Upper lobe of left lung (tissue), 6 donors: Measurements from ENCODE around the gene ASIC4. TPM values are rescaled to one million over a fixed set of nuclear protein-coding genes. Genes with fewer than 3 reads are reported as not detected.

Experiments used
- ATAC-seq, 2 donors: fragments of 200-7000 bp; cut with Tn5 transposase; one replicate each; pipeline ENCODE4 v1.9.1; 2022; ENCODE audit warnings: mild to moderate bottlenecking in 2 of 2, moderate library complexity in 2 of 2; ENCODE audit not compliant: low FRiP score in 2 of 2
- DNase-seq, 2 donors: peaks; one replicate each; pipeline ENCODE4 v3.0.0-alpha.2; 2019 to 2020
- H3K27ac ChIP-seq, 4 donors: fragments of 200-600 bp; sonication (generic); one replicate each; pipeline ENCODE4 v1.5.1; 2016 to 2019
- H3K27me3 ChIP-seq, 4 donors: fragments of 200-600 bp; sonication (generic); one replicate each; pipeline ENCODE4 v1.5.1; 2017 to 2019
- H3K36me3 ChIP-seq, 4 donors: fragments of 200-600 bp; sonication (generic); one replicate each; pipeline ENCODE4 v1.5.1; 2016 to 2019
- H3K4me1 ChIP-seq, 4 donors: fragments of 200-600 bp; sonication (generic); one replicate each; pipeline ENCODE4 v1.5.1; 2018 to 2019
- H3K4me3 ChIP-seq, 4 donors: fragments of 200-600 bp; sonication (generic); one replicate each; pipeline ENCODE4 v1.5.1; 2017 to 2019; ENCODE audit warnings: mild to moderate bottlenecking in 2 of 4, moderate library complexity in 1 of 4
- H3K9me3 ChIP-seq, 4 donors: fragments of 200-600 bp; sonication (generic); one replicate each; pipeline ENCODE4 v1.5.1; 2018 to 2019
- EP300 ChIP-seq, 4 donors: sonication (generic); formaldehyde crosslinking; IDR thresholded peaks; one replicate each; pipeline ENCODE4 v1.5.1; 2017; ENCODE audit warnings: antibody characterized with exemption in 4 of 4, control low read depth in 2 of 4
- POLR2A ChIP-seq, 4 donors: fragments of 450-650 bp; IDR thresholded peaks; one replicate each; pipeline ENCODE4 v1.5.1; 2016 to 2017; ENCODE audit warnings: antibody characterized with exemption in 4 of 4, mild to moderate bottlenecking in 2 of 4
- POLR2AphosphoS5 ChIP-seq, 2 donors: sonication (generic); formaldehyde crosslinking; IDR thresholded peaks; one replicate each; pipeline ENCODE4 v1.5.1; 2017; ENCODE audit warnings: antibody characterized with exemption in 2 of 2
- WGBS, 2 donors: methylation state at CpG; one replicate each; pipeline ENCODE4 v1.1.5; 2017 to 2018; 5-methylcytosine and 5-hydroxymethylcytosine counted together
- total RNA-seq, 6 donors: library from RNA; depleted of rRNA in 4 of 6; stranded (reverse); fragments of >200 nt in 4 of 6; gene quantifications; one replicate each; pipeline versions ENCODE4 v1.1.0 to v1.2.1, GENCODE V29; 2016 to 2021
- TF ChIP-seq, protein P1 (sequence below), 6 experiments: fragments of 450-650 bp in 4 of 6; fragments of 200-600 bp in 2 of 6; sonication (generic) in 2 of 6; IDR thresholded peaks; one replicate each; pipeline ENCODE4 v1.5.1; 2016 to 2019; ENCODE audit warnings: antibody characterized with exemption in 6 of 6
- donor health status: DM: no; HTN: no; CAD: no; lungs with moderate emphysema.
- donor health status: DM: no; HTN: yes; CAD: no; lungs with severe emphysema.

The ASIC4 gene
- total RNA-seq, 6 donors from 2014 or later, result 0.20 to 0.34 (median 0.29) TPM; not detected in 3

DNA sequence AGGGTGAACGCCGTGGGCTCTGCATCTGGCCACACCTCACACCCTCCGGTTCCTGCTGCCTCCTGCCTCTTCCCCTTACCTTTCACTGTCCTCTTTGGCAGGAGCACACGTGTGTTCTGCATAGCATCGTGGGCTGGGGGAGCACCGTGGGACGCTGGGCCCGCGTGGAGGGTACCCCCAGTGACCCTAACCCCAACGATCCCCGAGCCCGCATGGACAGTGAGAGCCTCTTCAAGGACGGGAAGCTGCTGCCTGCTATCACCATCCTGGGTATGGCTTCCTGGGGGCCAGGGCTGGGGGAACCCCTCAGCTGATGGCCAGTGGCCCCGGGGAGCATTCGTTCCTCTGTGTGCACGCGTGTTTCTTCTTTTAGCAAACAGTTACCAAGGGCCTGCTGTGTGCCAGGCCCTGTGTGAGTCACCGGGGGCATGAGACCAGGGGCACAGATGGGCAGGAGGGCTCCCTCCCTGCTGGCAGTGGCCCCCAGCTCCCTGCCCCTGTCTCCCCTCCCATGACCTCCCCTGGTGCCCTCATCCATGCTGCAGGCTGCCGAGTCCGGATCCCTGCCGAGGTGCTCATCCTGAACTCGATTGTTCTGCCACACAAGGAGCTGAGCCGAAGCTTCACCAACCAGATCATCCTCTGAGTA lies 8.0 kb upstream of the ASIC4 start:
- TF ChIP-seq, protein P1, sequence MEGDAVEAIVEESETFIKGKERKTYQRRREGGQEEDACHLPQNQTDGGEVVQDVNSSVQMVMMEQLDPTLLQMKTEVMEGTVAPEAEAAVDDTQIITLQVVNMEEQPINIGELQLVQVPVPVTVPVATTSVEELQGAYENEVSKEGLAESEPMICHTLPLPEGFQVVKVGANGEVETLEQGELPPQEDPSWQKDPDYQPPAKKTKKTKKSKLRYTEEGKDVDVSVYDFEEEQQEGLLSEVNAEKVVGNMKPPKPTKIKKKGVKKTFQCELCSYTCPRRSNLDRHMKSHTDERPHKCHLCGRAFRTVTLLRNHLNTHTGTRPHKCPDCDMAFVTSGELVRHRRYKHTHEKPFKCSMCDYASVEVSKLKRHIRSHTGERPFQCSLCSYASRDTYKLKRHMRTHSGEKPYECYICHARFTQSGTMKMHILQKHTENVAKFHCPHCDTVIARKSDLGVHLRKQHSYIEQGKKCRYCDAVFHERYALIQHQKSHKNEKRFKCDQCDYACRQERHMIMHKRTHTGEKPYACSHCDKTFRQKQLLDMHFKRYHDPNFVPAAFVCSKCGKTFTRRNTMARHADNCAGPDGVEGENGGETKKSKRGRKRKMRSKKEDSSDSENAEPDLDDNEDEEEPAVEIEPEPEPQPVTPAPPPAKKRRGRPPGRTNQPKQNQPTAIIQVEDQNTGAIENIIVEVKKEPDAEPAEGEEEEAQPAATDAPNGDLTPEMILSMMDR (IDR thresholded peaks at IDR 0.05), result no peak
- TF ChIP-seq EP300 (IDR thresholded peaks at IDR 0.05) (no peak), POLR2A (IDR thresholded peaks at IDR 0.05) (no peak), POLR2AphosphoS5 (IDR thresholded peaks at IDR 0.05) (no peak)
- Histone ChIP-seq H3K9me3 (no peaks in the 10 kb centered on the region), H3K27ac (no peak overlapping the region), H3K4me1 (peaks cover 15 to 25% (median 16%) of the 10 kb centered on the region in 4 donors), H3K36me3 (peaks cover 13 to 53% (median 42%) of the 10 kb centered on the region in 4 donors), H3K4me3 (no peak overlapping the region), H3K27me3 (peaks cover 0 to 25% (median 5%) of the 10 kb centered on the region in 4 donors)
- 73 to 91% methylated on average over 8 to 23 of the region's 23 CpGs for WGBS, 2 donors
- ATAC-seq (no peak), DNase-seq (peak in 1 of 2 donors; percentile 65)

DNA sequence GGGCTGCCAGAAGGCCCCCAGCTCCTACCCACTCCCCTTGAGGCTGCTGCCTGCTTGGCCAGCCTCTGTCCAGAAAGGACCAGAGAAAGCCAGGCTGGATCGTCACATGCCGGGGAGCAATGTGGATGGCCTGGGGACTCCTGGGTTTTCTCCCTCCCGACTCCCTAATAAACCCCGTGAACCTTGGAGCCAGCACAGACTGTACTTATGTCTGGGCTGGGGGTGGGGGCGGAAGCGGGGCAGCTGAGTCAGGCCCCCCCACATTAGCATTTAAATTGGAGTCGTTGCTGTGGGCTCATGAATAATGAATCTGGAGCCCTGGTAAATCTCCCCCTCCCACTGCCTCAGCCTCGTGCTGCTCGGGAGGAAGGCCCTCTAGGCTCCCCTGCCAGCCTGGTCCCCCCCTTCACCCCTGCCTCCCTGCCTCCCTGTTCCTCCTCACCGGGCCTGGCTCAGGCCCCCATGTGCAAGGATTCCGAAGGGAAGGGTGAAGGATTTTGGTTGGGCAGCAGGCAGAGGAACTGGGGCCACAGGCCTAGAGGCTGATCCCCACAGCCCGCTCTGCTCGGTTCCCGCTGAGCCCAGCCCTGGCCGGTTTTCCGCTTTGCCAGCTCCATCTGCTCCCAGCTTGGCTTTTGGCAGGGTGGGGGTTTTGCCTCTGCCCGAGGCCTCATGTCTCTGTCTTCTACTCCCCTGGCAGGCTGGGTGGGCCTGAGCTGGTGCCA lies 7.3 kb upstream of the ASIC4 start:
- H3K27ac ChIP-seq, result no peak overlapping the region

DNA sequence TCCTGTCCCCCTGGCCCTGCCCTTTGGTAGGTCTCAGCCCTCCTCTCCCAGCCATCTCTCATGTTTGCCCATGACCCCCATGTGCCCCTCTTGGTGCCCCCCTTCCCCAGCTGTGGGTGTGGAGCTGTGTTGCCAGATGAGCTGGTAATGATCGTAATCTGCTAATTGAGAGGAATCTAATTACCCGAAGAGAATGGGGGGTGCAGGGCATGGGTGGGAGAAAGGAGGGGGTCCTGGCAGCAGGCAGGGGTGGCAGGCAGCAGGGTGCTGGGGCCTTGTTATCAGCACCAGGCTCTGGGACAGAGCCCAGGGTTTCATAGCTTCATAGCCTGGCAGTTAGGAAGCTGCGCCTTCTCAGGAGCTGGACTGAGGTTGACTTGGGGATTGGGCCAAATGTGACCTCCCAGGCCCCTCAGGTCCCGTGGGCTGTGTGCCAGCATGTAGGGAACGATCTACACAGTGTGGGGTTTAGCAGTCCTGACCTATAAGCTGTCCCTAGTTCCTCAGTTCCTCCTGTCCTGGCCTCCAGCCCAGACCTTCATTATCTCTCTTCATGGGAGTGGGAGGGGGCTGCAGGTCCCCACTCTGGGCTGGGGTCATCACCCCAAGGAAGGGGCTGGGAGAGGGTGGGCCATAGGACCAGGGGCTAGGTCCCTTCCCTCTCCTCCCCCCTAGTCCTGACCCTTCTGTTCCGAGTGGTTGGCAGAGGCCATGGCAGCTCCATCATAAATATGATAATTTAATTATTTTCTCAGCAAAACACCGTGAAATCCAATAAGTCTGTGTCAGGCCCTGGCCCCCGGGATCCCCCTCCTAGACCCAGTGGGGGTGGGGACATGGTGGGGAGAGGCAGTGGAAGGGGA lies 6.5 kb upstream of the ASIC4 start:
- Histone ChIP-seq H3K36me3 (peaks cover 13 to 42% (median 36%) of the 10 kb centered on the region in 4 donors), H3K27ac (no peak overlapping the region), H3K4me1 (peaks cover 15 to 25% (median 16%) of the 10 kb centered on the region in 4 donors), H3K27me3 (peaks cover 0 to 37% (median 11%) of the 10 kb centered on the region in 4 donors), H3K4me3 (no peak overlapping the region), H3K9me3 (no peaks in the 10 kb centered on the region)
- no peak for DNase-seq
- ATAC-seq, result no peak
- 59 to 66% methylated on average over 5 to 8 of the region's 8 CpGs for WGBS, 2 donors
- TF ChIP-seq EP300 (IDR thresholded peaks at IDR 0.05) (no peak), POLR2AphosphoS5 (IDR thresholded peaks at IDR 0.05) (no peak), POLR2A (IDR thresholded peaks at IDR 0.05) (no peak)
- TF ChIP-seq, protein P1 (IDR thresholded peaks at IDR 0.05), result no peak

More for the DNA sequence above, 7.3 kb upstream of the ASIC4 start:
- Histone ChIP-seq H3K27me3 (peaks cover 0 to 32% (median 9%) of the 10 kb centered on the region in 4 donors), H3K9me3 (no peaks in the 10 kb centered on the region), H3K36me3 (peaks cover 13 to 49% (median 40%) of the 10 kb centered on the region in 4 donors), H3K4me3 (no peak overlapping the region), H3K4me1 (peaks cover 15 to 25% (median 16%) of the 10 kb centered on the region in 4 donors)
- 67 to 91% methylated on average over 1 to 17 of the region's 17 CpGs for WGBS, 2 donors
- TF ChIP-seq POLR2AphosphoS5 (IDR thresholded peaks at IDR 0.05) (no peak), POLR2A (IDR thresholded peaks at IDR 0.05) (no peak), EP300 (IDR thresholded peaks at IDR 0.05) (no peak)
- TF ChIP-seq, protein P1 (IDR thresholded peaks at IDR 0.05), result no peak
- peak in 1 of 2 donors; percentile 63 for DNase-seq
- no peak for ATAC-seq

DNA sequence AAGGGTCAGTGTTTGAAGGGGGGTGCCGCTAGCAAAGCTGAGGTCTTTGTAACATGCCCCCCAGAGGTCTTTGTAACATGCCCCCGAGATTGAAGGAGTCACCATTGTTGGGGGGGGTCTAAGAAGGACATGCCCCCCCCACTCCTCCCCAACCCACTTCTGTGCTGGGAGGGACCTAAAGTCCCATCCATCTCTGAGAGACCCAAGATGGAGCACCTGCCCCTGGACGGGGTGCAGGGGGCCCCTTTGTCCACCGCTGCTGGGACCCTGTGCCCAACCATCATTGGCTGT lies 5.9 kb upstream of the ASIC4 start:
- H3K27me3 ChIP-seq, result peaks cover 0 to 37% (median 14%) of the 10 kb centered on the region in 4 donors
- H3K4me1 ChIP-seq, result peaks cover 15 to 25% (median 16%) of the 10 kb centered on the region in 4 donors
- ATAC-seq, result no peak
- 77 to 100% methylated on average over 1 to 4 of the region's 4 CpGs for WGBS, 2 donors
- no peaks in the 10 kb centered on the region for H3K9me3 ChIP-seq
- TF ChIP-seq EP300 (IDR thresholded peaks at IDR 0.05), result no peak
- TF ChIP-seq, protein P1 (IDR thresholded peaks at IDR 0.05), result no peak
- no peak for TF ChIP-seq POLR2A (IDR thresholded peaks at IDR 0.05)
- TF ChIP-seq POLR2AphosphoS5 (IDR thresholded peaks at IDR 0.05), result no peak
- no peak overlapping the region for H3K27ac ChIP-seq
- peaks cover 13 to 38% (median 35%) of the 10 kb centered on the region in 4 donors for H3K36me3 ChIP-seq
- DNase-seq, result no peak
- H3K4me3 ChIP-seq, result no peak overlapping the region
